HEK293 (cell line): ENCODE results near the gene NCKAP1.

Experiments
- ATF2 ChIP-seq: fragments of 450-650 bp; formaldehyde crosslinking; IDR thresholded peaks from 2 replicates; pipeline ENCODE4 v1.5.1; 2016; ENCODE audit warnings: missing biosample characterization, missing genetic modification characterization, low read depth
- BCL11A ChIP-seq: fragments of 450-650 bp; formaldehyde crosslinking; IDR thresholded peaks from 2 replicates; pipeline ENCODE4 v1.5.1; 2016; ENCODE audit warnings: low read depth, missing biosample characterization, missing genetic modification characterization
- CTCF ChIP-seq: fragments of 450-650 bp; formaldehyde crosslinking; IDR thresholded peaks from 2 replicates; pipeline ENCODE4 v1.5.1; 2016; ENCODE audit warnings: missing biosample characterization, missing genetic modification characterization
- IKZF3 ChIP-seq: fragments of 450-650 bp; IDR thresholded peaks from 2 replicates; pipeline ENCODE4 v1.5.0; 2018; ENCODE audit warnings: missing biosample characterization, mild to moderate bottlenecking, missing genetic modification characterization, moderate library complexity
- RBAK ChIP-seq: fragments of 450-650 bp; formaldehyde crosslinking; IDR thresholded peaks from 2 replicates; pipeline ENCODE4 v1.5.1; 2016; ENCODE audit warnings: missing biosample characterization, missing genetic modification characterization
- REST ChIP-seq: fragments of 450-650 bp; formaldehyde crosslinking; IDR thresholded peaks from 2 replicates; pipeline ENCODE4 v1.5.1; 2016; ENCODE audit warnings: missing biosample characterization, missing genetic modification characterization
- ZBTB49 ChIP-seq: fragments of 450-650 bp; formaldehyde crosslinking; IDR thresholded peaks from 2 replicates; pipeline ENCODE4 v1.5.1; 2016; ENCODE audit warnings: missing biosample characterization, missing genetic modification characterization, low read depth
- ZEB2 ChIP-seq: fragments of 450-650 bp; formaldehyde crosslinking; IDR thresholded peaks from 2 replicates; pipeline ENCODE4 v1.5.1; 2016; ENCODE audit warnings: missing biosample characterization, missing genetic modification characterization
- ZNF202 ChIP-seq: fragments of 450-650 bp; formaldehyde crosslinking; IDR thresholded peaks from 2 replicates; pipeline ENCODE4 v1.5.1; 2016; ENCODE audit warnings: missing biosample characterization, missing genetic modification characterization, borderline replicate concordance
- ZNF24 ChIP-seq: fragments of 450-650 bp; formaldehyde crosslinking; IDR thresholded peaks from 2 replicates; pipeline ENCODE4 v1.5.1; 2016; ENCODE audit warnings: missing biosample characterization, missing genetic modification characterization
- ZNF280D ChIP-seq: fragments of 450-650 bp; formaldehyde crosslinking; IDR thresholded peaks from 2 replicates; pipeline ENCODE4 v1.5.1; 2016; ENCODE audit warnings: missing biosample characterization, missing genetic modification characterization
- ZNF561 ChIP-seq: fragments of 450-650 bp; IDR thresholded peaks from 2 replicates; pipeline ENCODE4 v1.5.1; 2018; ENCODE audit warnings: missing biosample characterization, missing genetic modification characterization, borderline replicate concordance

GRCh38 chr2:182924306-182924705 lies 114.0 kb downstream of the NCKAP1 start:
- TF ChIP-seq BCL11A (tag by site-specific recombination) (no peak), ZEB2 (tag by site-specific recombination) (no peak), CTCF (tag by site-specific recombination) (no peak), ZNF280D (tag by site-specific recombination) (no peak), ATF2 (tag by site-specific recombination) (no peak), ZNF24 (tag by site-specific recombination) (no peak), REST (tag by site-specific recombination) (no peak), ZBTB49 (tag by site-specific recombination) (no peak), RBAK (tag by site-specific recombination) (no peak), ZNF202 (tag by site-specific recombination) (no peak), ZNF561 (no peak), IKZF3 (tag by site-specific recombination) (no peak)
